WTC11 (cell line): ENCODE results near the gene CYP4F22. TPM values are rescaled to one million over a fixed set of nuclear protein-coding genes. Genes with fewer than 3 reads are reported as not detected.

Experiments used
- ATAC-seq: fragments of 200-7000 bp; cut with Tn5 transposase; 2 replicates; pipeline ENCODE4 v1.10.0; 2021; ENCODE audit warnings: mild to moderate bottlenecking, moderate library complexity
- CTCF ChIA-PET: fragments of 300-600 bp; sonication (Branson Sonifier 250); formaldehyde crosslinking; loops from one replicate; lab custom pipeline; 2021; ENCODE audit warnings: antibody characterized with exemption; lab: Charles Lee
- POLR2A ChIA-PET: fragments of 350-600 bp; sonication (Branson Sonifier 250); formaldehyde crosslinking; loops from one replicate; lab custom pipeline; 2021; ENCODE audit warnings: antibody characterized with exemption; lab: Charles Lee
- DNase-seq: peaks from one replicate; pipeline ENCODE4 v3.0.0; 2021; ENCODE audit warnings: low spot score
- H3K27ac Mint-ChIP-seq: 2 replicates; pipeline ENCODE4 v1.8.0; 2021; ENCODE audit warnings: mixed read lengths
- H3K27me3 Mint-ChIP-seq: 2 replicates; pipeline ENCODE4 v1.8.0; 2021; ENCODE audit warnings: low read depth, mild to moderate bottlenecking, moderate library complexity, mixed read lengths
- H3K36me3 Mint-ChIP-seq: 2 replicates; pipeline ENCODE4 v1.8.0; 2021; ENCODE audit warnings: mixed read lengths
- H3K4me1 Mint-ChIP-seq: 2 replicates; pipeline ENCODE4 v1.8.0; 2022; ENCODE audit warnings: mixed read lengths
- H3K4me3 Mint-ChIP-seq: 2 replicates; pipeline ENCODE4 v1.8.0; 2021; ENCODE audit warnings: mild to moderate bottlenecking, moderate library complexity, mixed read lengths
- H3K9me3 Mint-ChIP-seq: 2 replicates; pipeline ENCODE4 v1.8.0; 2021; ENCODE audit warnings: mixed read lengths
- ATF1 ChIP-seq: sonication (generic); formaldehyde crosslinking; IDR thresholded peaks from 2 replicates; pipeline ENCODE4 v1.8.1; 2023; ENCODE audit warnings: mild to moderate bottlenecking, moderate library complexity, missing genetic modification reagents
- EMX1 ChIP-seq: fragments of 250-450 bp; sonication (Bioruptor Pico); IDR thresholded peaks from 2 replicates; pipeline ENCODE4 v1.8.0; 2021; ENCODE audit warnings: mild to moderate bottlenecking
- FOXK1 ChIP-seq: sonication (generic); formaldehyde crosslinking; IDR thresholded peaks from 2 replicates; pipeline ENCODE4 v1.8.0; 2022; ENCODE audit warnings: mild to moderate bottlenecking, moderate library complexity, missing genetic modification reagents
- FOXP1 ChIP-seq: sonication (generic); formaldehyde crosslinking; IDR thresholded peaks from 2 replicates; pipeline ENCODE4 v1.8.0; 2022; ENCODE audit warnings: missing genetic modification reagents, mild to moderate bottlenecking, moderate library complexity, borderline replicate concordance
- JAZF1 ChIP-seq: fragments of 250-450 bp; sonication (Bioruptor Pico); IDR thresholded peaks from 2 replicates; pipeline ENCODE4 v1.9.0; 2021; ENCODE audit warnings: moderate library complexity, mild to moderate bottlenecking, inconsistent platforms
- JUN ChIP-seq: sonication (generic); formaldehyde crosslinking; IDR thresholded peaks from 2 replicates; pipeline ENCODE4 v1.8.0; 2023; ENCODE audit warnings: mild to moderate bottlenecking, missing genetic modification reagents
- KAT7 ChIP-seq: sonication (generic); formaldehyde crosslinking; IDR thresholded peaks from 2 replicates; pipeline ENCODE4 v1.8.1; 2023; ENCODE audit warnings: missing genetic modification reagents, mild to moderate bottlenecking, borderline replicate concordance
- MYBL2 ChIP-seq: sonication (generic); formaldehyde crosslinking; IDR thresholded peaks from 2 replicates; pipeline ENCODE4 v1.8.1; 2023; ENCODE audit warnings: mild to moderate bottlenecking, moderate library complexity, missing genetic modification reagents
- NFE2L1 ChIP-seq: sonication (generic); formaldehyde crosslinking; IDR thresholded peaks from 2 replicates; pipeline ENCODE4 v1.8.1; 2023; ENCODE audit warnings: missing genetic modification reagents
- RELA ChIP-seq: sonication (generic); formaldehyde crosslinking; IDR thresholded peaks from 2 replicates; pipeline ENCODE4 v1.8.1; 2022; ENCODE audit warnings: missing genetic modification reagents, mild to moderate bottlenecking, borderline replicate concordance
- SMAD3 ChIP-seq: sonication (generic); formaldehyde crosslinking; IDR thresholded peaks from 2 replicates; pipeline ENCODE4 v1.8.0; 2022; ENCODE audit warnings: missing genetic modification reagents, mild to moderate bottlenecking, borderline replicate concordance
- SMAD4 ChIP-seq: sonication (generic); formaldehyde crosslinking; IDR thresholded peaks from 2 replicates; pipeline ENCODE4 v1.8.0; 2022; ENCODE audit warnings: mild to moderate bottlenecking, missing genetic modification reagents
- ZBTB21 ChIP-seq: sonication (generic); formaldehyde crosslinking; IDR thresholded peaks from 2 replicates; pipeline ENCODE4 v1.8.1; 2023; ENCODE audit warnings: mild to moderate bottlenecking, missing genetic modification reagents, borderline replicate concordance
- ZNF317 ChIP-seq: sonication (generic); formaldehyde crosslinking; IDR thresholded peaks from 2 replicates; pipeline ENCODE4 v1.8.1; 2023; ENCODE audit warnings: low read depth, mild to moderate bottlenecking, moderate library complexity, missing genetic modification reagents, borderline replicate concordance
- ZNF423 ChIP-seq: fragments of 250-450 bp; sonication (Bioruptor Pico); IDR thresholded peaks from 2 replicates; pipeline ENCODE4 v2.1.2; 2022; ENCODE audit warnings: mild to moderate bottlenecking, moderate library complexity
- total RNA-seq: library from RNA; stranded (reverse); gene quantifications from 3 replicates; pipeline ENCODE4 v1.2.3, GENCODE V29; 2021
- TF ChIP-seq, protein P1 (sequence below): sonication (generic); formaldehyde crosslinking; IDR thresholded peaks from 2 replicates; pipeline ENCODE4 v1.8.1; 2022; ENCODE audit warnings: mild to moderate bottlenecking, missing genetic modification reagents, moderate library complexity, borderline replicate concordance
- TF ChIP-seq, protein P2 (sequence below): sonication (generic); formaldehyde crosslinking; conservative IDR thresholded peaks from 2 replicates; pipeline ENCODE4 v1.8.1; 2023; ENCODE audit warnings: mild to moderate bottlenecking, low read depth, missing genetic modification reagents, moderate library complexity
- TF ChIP-seq, protein P3 (sequence below): sonication (generic); formaldehyde crosslinking; IDR thresholded peaks from 2 replicates; pipeline ENCODE4 v1.8.1; 2022; ENCODE audit warnings: missing genetic modification reagents, borderline replicate concordance
- TF ChIP-seq, protein P4 (sequence below): sonication (generic); formaldehyde crosslinking; IDR thresholded peaks from 2 replicates; pipeline ENCODE4 v1.8.0; 2022; ENCODE audit warnings: mild to moderate bottlenecking, missing genetic modification reagents
- TF ChIP-seq, protein P5 (sequence below): sonication (generic); formaldehyde crosslinking; IDR thresholded peaks from 2 replicates; pipeline ENCODE4 v1.8.0; 2022; ENCODE audit warnings: mild to moderate bottlenecking, missing genetic modification reagents
- TF ChIP-seq, protein P6 (sequence below): sonication (generic); formaldehyde crosslinking; IDR thresholded peaks from 2 replicates; pipeline ENCODE4 v1.8.1; 2023; ENCODE audit warnings: mild to moderate bottlenecking, missing genetic modification reagents, moderate library complexity

Gene CYP4F22
- total RNA-seq, 1 experiment from 2014 or later = 1.2 TPM

DNA sequence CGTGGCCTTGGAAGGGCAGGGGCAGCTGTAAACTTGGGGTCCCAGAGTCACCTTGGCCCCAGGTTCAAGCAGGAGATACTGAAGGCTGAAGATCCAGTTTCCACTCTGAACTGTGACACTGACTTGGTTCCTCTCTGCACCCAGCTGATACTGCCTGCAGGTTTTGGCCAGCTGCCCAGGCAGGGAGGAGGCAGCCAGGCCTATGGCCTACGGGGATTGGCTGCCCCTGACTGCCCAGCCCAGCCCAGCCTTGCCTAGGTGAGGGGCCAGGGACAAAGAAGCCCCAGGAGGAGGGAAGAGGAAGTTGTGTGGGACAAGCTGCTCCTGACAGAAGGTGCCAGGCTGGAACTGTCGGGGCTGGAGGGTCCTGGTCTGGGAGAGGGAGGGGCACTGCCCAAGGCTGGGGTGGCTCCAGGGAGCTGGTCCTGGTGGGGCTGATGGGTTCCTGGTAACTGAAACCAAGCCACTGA lies 55.0 kb downstream of the CYP4F22 start (continued):
- TF ChIP-seq, protein P1, sequence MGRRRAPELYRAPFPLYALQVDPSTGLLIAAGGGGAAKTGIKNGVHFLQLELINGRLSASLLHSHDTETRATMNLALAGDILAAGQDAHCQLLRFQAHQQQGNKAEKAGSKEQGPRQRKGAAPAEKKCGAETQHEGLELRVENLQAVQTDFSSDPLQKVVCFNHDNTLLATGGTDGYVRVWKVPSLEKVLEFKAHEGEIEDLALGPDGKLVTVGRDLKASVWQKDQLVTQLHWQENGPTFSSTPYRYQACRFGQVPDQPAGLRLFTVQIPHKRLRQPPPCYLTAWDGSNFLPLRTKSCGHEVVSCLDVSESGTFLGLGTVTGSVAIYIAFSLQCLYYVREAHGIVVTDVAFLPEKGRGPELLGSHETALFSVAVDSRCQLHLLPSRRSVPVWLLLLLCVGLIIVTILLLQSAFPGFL (CRISPR knock-in tag) = no peak

DNA sequence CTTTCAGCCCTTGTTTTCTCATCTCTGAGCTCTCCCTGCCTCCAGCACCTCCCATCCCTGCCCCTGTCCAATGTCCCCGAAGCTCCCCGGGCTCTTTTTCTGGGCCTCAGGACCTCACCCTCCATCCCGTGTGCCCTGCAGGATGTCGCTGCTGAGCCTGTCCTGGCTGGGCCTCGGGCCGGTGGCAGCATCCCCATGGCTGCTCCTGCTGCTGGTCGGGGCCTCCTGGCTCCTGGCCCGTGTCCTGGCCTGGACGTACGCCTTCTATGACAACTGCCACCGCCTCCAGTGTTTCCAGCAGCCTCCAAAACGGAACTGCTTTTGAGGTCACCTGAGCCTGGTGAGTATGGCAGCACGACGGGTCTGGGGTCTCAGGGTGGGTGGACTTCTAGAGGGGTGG lies 55.6 kb downstream of the CYP4F22 start:
- peaks cover 24% of the 10 kb centered on the region for H3K9me3 Mint-ChIP-seq
- ChIA-PET POLR2A (no interaction called here), CTCF (interaction anchor here (0.7 to 3.0 kb wide), 3 partner anchors 8 to 145 kb away, joined by 3 to 6 read pairs (median 3); partner anchors contain the start of gene AKAP8L)
- H3K27me3 Mint-ChIP-seq = peaks cover 19% of the 10 kb centered on the region
- ATAC-seq (no peak), DNase-seq (no peak)
- TF ChIP-seq EMX1 (CRISPR knock-in tag) (no peak), JAZF1 (CRISPR knock-in tag) (no peak), FOXK1 (CRISPR knock-in tag) (no peak), SMAD4 (CRISPR knock-in tag) (no peak), ZNF317 (CRISPR knock-in tag) (no peak), ZBTB21 (no peak), ZNF423 (CRISPR knock-in tag) (no peak)
- TF ChIP-seq, protein P2, sequence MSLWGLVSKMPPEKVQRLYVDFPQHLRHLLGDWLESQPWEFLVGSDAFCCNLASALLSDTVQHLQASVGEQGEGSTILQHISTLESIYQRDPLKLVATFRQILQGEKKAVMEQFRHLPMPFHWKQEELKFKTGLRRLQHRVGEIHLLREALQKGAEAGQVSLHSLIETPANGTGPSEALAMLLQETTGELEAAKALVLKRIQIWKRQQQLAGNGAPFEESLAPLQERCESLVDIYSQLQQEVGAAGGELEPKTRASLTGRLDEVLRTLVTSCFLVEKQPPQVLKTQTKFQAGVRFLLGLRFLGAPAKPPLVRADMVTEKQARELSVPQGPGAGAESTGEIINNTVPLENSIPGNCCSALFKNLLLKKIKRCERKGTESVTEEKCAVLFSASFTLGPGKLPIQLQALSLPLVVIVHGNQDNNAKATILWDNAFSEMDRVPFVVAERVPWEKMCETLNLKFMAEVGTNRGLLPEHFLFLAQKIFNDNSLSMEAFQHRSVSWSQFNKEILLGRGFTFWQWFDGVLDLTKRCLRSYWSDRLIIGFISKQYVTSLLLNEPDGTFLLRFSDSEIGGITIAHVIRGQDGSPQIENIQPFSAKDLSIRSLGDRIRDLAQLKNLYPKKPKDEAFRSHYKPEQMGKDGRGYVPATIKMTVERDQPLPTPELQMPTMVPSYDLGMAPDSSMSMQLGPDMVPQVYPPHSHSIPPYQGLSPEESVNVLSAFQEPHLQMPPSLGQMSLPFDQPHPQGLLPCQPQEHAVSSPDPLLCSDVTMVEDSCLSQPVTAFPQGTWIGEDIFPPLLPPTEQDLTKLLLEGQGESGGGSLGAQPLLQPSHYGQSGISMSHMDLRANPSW = no peak
- TF ChIP-seq, all 79 proteins: peak for 0
- Mint-ChIP-seq H3K4me1 (peaks cover 2% of the 10 kb centered on the region; the same call in 1 of the 2 replicates), H3K36me3 (no peaks in the 10 kb centered on the region; the same call in none of the 2 replicates), H3K27ac (no peak overlapping the region), H3K4me3 (no peak overlapping the region)

DNA sequence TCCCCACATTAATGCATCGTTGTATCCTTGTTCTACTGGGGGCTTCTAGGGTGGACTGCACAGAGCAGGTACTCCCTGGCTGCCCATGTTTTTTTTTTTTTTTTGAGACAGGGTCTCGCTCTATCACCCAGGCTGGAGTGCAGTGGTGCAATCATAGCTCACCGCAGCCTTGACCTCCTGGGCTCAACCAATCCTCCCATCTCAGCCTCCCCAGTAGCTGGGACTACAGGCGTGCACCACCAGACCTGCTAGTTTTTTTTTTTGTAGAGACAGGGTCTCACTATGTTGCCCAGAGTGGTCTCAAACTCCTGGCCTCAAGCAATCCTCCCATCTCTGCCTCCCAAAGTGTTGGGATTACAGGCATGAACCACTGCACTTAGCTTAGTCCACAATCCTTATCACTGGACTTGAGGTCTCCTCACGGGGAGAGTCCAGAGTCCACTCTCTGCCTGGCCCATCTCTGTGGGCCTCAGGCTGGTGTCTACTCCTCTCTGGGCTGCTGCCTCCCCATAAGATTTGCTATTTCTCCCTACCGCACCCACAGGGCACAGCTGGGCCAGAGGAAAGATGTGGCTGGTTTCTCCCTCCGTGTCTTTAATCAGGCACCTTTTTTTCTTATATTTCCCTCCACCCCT lies 56.3 kb downstream of the CYP4F22 start:
- DNase-seq = no peak
- CTCF ChIA-PET = interaction anchor here (0.6 to 3.0 kb wide), 3 partner anchors 9 to 277 kb away, joined by 3 to 6 read pairs (median 3); no protein-coding TSS in a partner anchor
- peaks cover 29% of the 10 kb centered on the region for H3K9me3 Mint-ChIP-seq
- no peak overlapping the region for H3K4me3 Mint-ChIP-seq
- peaks cover 25% of the 10 kb centered on the region for H3K27me3 Mint-ChIP-seq
- no peak for TF ChIP-seq NFE2L1 (CRISPR knock-in tag)
- TF ChIP-seq, protein P3, sequence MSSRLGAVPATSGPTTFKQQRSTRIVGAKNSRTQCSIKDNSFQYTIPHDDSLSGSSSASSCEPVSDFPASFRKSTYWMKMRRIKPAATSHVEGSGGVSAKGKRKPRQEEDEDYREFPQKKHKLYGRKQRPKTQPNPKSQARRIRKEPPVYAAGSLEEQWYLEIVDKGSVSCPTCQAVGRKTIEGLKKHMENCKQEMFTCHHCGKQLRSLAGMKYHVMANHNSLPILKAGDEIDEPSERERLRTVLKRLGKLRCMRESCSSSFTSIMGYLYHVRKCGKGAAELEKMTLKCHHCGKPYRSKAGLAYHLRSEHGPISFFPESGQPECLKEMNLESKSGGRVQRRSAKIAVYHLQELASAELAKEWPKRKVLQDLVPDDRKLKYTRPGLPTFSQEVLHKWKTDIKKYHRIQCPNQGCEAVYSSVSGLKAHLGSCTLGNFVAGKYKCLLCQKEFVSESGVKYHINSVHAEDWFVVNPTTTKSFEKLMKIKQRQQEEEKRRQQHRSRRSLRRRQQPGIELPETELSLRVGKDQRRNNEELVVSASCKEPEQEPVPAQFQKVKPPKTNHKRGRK (CRISPR knock-in tag) = no peak
- TF ChIP-seq, protein P4, sequence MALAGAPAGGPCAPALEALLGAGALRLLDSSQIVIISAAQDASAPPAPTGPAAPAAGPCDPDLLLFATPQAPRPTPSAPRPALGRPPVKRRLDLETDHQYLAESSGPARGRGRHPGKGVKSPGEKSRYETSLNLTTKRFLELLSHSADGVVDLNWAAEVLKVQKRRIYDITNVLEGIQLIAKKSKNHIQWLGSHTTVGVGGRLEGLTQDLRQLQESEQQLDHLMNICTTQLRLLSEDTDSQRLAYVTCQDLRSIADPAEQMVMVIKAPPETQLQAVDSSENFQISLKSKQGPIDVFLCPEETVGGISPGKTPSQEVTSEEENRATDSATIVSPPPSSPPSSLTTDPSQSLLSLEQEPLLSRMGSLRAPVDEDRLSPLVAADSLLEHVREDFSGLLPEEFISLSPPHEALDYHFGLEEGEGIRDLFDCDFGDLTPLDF (CRISPR knock-in tag) = no peak
- no peak for TF ChIP-seq MYBL2 (CRISPR knock-in tag)
- TF ChIP-seq, protein P5, sequence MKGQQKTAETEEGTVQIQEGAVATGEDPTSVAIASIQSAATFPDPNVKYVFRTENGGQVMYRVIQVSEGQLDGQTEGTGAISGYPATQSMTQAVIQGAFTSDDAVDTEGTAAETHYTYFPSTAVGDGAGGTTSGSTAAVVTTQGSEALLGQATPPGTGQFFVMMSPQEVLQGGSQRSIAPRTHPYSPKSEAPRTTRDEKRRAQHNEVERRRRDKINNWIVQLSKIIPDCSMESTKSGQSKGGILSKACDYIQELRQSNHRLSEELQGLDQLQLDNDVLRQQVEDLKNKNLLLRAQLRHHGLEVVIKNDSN = no peak
- TF ChIP-seq ATF1 (CRISPR knock-in tag) = no peak
- TF ChIP-seq SMAD3 (CRISPR knock-in tag) = no peak
- TF ChIP-seq JUN (CRISPR knock-in tag) = no peak
- TF ChIP-seq RELA (CRISPR knock-in tag) = no peak
- TF ChIP-seq, protein P6, sequence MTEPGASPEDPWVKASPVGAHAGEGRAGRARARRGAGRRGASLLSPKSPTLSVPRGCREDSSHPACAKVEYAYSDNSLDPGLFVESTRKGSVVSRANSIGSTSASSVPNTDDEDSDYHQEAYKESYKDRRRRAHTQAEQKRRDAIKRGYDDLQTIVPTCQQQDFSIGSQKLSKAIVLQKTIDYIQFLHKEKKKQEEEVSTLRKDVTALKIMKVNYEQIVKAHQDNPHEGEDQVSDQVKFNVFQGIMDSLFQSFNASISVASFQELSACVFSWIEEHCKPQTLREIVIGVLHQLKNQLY (CRISPR knock-in tag) = no peak
- no peak for TF ChIP-seq KAT7 (CRISPR knock-in tag)
- TF ChIP-seq FOXP1 (CRISPR knock-in tag) = no peak
- TF ChIP-seq, all 79 proteins: peak for 0
- Mint-ChIP-seq H3K4me1 (peaks cover 2% of the 10 kb centered on the region; the same call in 1 of the 2 replicates), H3K36me3 (peaks cover 3% of the 10 kb centered on the region), H3K27ac (no peak overlapping the region)
- ATAC-seq = no peak
- POLR2A ChIA-PET = interaction anchor here (0.7 kb wide), 1 partner anchor 14 kb away, joined by 3 read pairs; no protein-coding TSS in a partner anchor
